Progenitor cell of endocrine pancreas (in vitro differentiated cells): ENCODE results near the gene TIMM17A. TPM values are rescaled to one million over a fixed set of nuclear protein-coding genes. Genes with fewer than 3 reads are reported as not detected.
A peak's percentile ranks its signal among the peaks of the same experiment; 100 is the strongest.

Experiments used
- DNase-seq: peaks from one replicate; pipeline ENCODE4 v3.0.0; 2021; ENCODE audit warnings: low spot score; ENCODE audit not compliant: unreplicated experiment
- H3K27ac Mint-ChIP-seq: 2 replicates; pipeline ENCODE4 v1.8.0; 2021; ENCODE audit warnings: mild to moderate bottlenecking, moderate library complexity, mixed read lengths
- H3K27me3 Mint-ChIP-seq: 2 replicates; pipeline ENCODE4 v1.8.0; 2021; ENCODE audit warnings: mixed read lengths
- H3K36me3 Mint-ChIP-seq: 2 replicates; pipeline ENCODE4 v1.8.0; 2022; ENCODE audit warnings: mixed read lengths; ENCODE audit not compliant: insufficient read depth
- H3K4me1 Mint-ChIP-seq: 2 replicates; pipeline ENCODE4 v1.8.0; 2021; ENCODE audit warnings: low read depth, mixed read lengths
- H3K4me3 Mint-ChIP-seq: 2 replicates; pipeline ENCODE4 v1.8.0; 2021; ENCODE audit warnings: low read depth, mild to moderate bottlenecking, moderate library complexity, mixed read lengths
- H3K9me3 Mint-ChIP-seq: 2 replicates; pipeline ENCODE4 v1.8.0; 2021; ENCODE audit warnings: low read depth, mixed read lengths
- CTCF ChIP-seq: fragments of 200-600 bp; sonication (generic); IDR thresholded peaks from one replicate; pipeline ENCODE4 v1.5.0; 2021; ENCODE audit warnings: antibody characterized with exemption, mild to moderate bottlenecking; ENCODE audit not compliant: unreplicated experiment
- total RNA-seq: library from RNA; stranded (reverse); gene quantifications from 2 replicates; pipeline ENCODE4 v1.2.1, GENCODE V29; 2021

The TIMM17A gene
- total RNA-seq, 1 donor from 2014 or later, result 43.5 TPM

DNA sequence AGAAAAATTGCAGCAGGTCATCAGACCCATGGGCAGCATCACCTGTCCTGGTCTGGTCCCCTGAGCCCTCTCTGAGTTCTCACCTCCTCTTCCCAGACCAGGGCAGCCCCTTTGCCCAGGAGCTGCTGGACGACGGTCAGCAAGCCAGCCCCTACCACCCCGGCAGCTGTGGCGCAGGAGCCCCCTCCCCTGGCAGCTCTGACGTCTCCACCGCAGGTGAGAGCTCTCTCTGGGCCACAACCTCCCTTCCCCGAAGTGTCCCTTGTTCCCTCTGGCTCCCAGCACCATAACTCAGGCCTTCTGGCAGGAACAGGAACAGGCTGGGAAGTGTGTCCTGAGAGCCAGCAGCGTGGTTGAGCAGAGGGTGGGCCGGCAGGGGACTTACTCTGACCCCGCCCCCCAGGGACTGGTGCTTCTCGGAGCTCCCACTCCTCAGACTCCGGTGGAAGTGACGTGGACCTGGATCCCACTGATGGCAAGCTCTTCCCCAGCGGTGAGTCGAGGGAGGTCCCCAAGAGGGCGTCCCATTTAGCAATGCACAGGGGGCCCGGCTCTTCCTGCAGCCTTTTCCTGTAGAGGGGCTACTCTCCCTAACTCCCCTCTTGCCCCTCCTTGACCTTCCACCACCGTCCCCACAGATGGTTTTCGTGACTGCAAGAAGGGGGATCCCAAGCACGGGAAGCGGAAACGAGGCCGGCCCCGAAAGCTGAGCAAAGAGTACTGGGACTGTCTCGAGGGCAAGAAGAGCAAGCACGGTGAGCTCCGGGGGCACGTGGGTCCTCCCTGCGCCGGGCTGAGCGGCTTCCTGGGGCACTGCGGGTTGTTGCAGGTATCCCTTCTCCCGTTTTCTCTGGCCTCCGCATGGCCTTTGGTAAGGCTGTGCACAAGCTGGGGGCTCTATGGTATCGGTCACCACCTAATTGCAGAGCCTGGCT lies 57.5 kb downstream of the TIMM17A start:
- Mint-ChIP-seq H3K27me3 (no peaks in the 10 kb centered on the region), H3K4me3 (peak overlapping the region; percentile 91), H3K4me1 (peaks cover 55% of the 10 kb centered on the region), H3K27ac (peak overlapping the region; percentile 62), H3K36me3 (peaks cover 27% of the 10 kb centered on the region), H3K9me3 (no peaks in the 10 kb centered on the region)
- no peak for DNase-seq
- no peak for TF ChIP-seq CTCF

DNA sequence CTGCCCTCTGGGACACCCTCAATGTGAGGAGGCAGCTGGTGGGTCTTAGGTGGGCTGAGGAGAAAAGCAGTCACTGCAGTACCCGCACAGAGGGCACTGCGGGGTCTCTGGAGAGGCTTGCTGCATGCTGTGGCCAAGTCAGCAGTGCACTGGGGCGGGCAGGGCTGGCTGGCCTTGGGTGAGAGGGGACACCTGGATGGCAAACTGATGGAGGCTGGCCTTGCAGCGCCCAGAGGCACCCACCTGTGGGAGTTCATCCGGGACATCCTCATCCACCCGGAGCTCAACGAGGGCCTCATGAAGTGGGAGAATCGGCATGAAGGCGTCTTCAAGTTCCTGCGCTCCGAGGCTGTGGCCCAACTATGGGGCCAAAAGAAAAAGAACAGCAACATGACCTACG lies 58.3 kb downstream of the TIMM17A start:
- no peaks in the 10 kb centered on the region for H3K27me3 Mint-ChIP-seq
- no peak overlapping the region for H3K27ac Mint-ChIP-seq
- peaks cover 57% of the 10 kb centered on the region for H3K4me1 Mint-ChIP-seq
- H3K4me3 Mint-ChIP-seq, result no peak overlapping the region
- TF ChIP-seq CTCF, result no peak
- peaks cover 27% of the 10 kb centered on the region for H3K36me3 Mint-ChIP-seq
- no peaks in the 10 kb centered on the region for H3K9me3 Mint-ChIP-seq
- no peak for DNase-seq

GRCh38 chr1:202014060-202014459 lies 58.8 kb downstream of the TIMM17A start:
- DNase-seq, result no peak
- Mint-ChIP-seq H3K36me3 (peaks cover 27% of the 10 kb centered on the region), H3K9me3 (no peaks in the 10 kb centered on the region), H3K27ac (no peak overlapping the region), H3K4me1 (peaks cover 57% of the 10 kb centered on the region), H3K4me3 (no peak overlapping the region), H3K27me3 (no peaks in the 10 kb centered on the region)
- no peak for TF ChIP-seq CTCF

DNA sequence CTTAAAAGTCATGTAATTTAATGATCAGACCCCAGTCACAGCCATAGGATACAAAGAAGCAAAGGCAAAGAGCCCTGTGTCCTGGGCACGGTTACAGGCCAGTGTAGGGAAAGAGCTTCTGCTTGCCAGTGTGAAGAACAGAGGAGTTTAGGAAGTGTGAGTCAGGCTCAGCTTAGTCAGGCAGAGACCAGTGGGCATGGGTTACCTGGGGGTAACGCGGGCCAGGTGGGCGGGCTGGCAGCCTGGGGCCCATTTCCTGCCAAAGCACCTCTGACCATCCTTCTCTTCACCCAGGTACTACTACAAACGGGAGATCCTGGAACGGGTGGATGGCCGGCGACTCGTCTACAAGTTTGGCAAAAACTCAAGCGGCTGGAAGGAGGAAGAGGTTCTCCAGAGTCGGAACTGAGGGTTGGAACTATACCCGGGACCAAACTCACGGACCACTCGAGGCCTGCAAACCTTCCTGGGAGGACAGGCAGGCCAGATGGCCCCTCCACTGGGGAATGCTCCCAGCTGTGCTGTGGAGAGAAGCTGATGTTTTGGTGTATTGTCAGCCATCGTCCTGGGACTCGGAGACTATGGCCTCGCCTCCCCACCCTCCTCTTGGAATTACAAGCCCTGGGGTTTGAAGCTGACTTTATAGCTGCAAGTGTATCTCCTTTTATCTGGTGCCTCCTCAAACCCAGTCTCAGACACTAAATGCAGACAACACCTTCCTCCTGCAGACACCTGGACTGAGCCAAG lies 59.8 kb downstream of the TIMM17A start:
- H3K4me3 Mint-ChIP-seq, result peak overlapping the region; percentile 19
- TF ChIP-seq CTCF, result no peak
- peaks cover 53% of the 10 kb centered on the region for H3K4me1 Mint-ChIP-seq
- no peaks in the 10 kb centered on the region for H3K9me3 Mint-ChIP-seq
- H3K36me3 Mint-ChIP-seq, result peaks cover 27% of the 10 kb centered on the region
- H3K27ac Mint-ChIP-seq, result peak overlapping the region; percentile 49
- no peak for DNase-seq
- H3K27me3 Mint-ChIP-seq, result no peaks in the 10 kb centered on the region

DNA sequence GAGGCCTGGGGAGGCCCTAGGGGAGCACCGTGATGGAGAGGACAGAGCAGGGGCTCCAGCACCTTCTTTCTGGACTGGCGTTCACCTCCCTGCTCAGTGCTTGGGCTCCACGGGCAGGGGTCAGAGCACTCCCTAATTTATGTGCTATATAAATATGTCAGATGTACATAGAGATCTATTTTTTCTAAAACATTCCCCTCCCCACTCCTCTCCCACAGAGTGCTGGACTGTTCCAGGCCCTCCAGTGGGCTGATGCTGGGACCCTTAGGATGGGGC lies 60.3 kb downstream of the TIMM17A start:
- no peaks in the 10 kb centered on the region for H3K9me3 Mint-ChIP-seq
- H3K27me3 Mint-ChIP-seq, result no peaks in the 10 kb centered on the region
- peak overlapping the region; percentile 89 for H3K27ac Mint-ChIP-seq
- no peak for TF ChIP-seq CTCF
- peaks cover 27% of the 10 kb centered on the region for H3K36me3 Mint-ChIP-seq
- H3K4me3 Mint-ChIP-seq, result no peak overlapping the region
- peaks cover 50% of the 10 kb centered on the region for H3K4me1 Mint-ChIP-seq
- no peak for DNase-seq
